Pancreas (tissue), 10 donors: ENCODE measurements around the gene ARFGEF3. TPM values are rescaled to one million over a fixed set of nuclear protein-coding genes. Genes with fewer than 3 reads are reported as not detected.

ENCODE experiments used
- ATAC-seq, 4 donors: fragments of 200-7000 bp; cut with Tn5 transposase; one replicate each; pipeline versions ENCODE4 v1.8.0 to v1.9.1; 2020; ENCODE audit warnings: mild to moderate bottlenecking in 4 of 4, moderate library complexity in 4 of 4
- DNase-seq, 6 donors: peaks; one replicate each; pipeline ENCODE4 v3.0.0-alpha.2; 2020
- FAIRE-seq: peaks from 2 replicates; lab custom pipeline; 2012; peaks lifted over from hg19 to GRCh38; lab: Jason Lieb, UNC
- H3K27ac ChIP-seq, 4 donors: fragments of 200-600 bp; sonication (generic); 1 replicate in 3 of 4; 2 replicates in 1 of 4; pipeline versions ENCODE4 v1.5.0 to v1.8.0; 2020
- H3K27me3 ChIP-seq, 4 donors: fragments of 200-600 bp; one replicate each; pipeline ENCODE4 v1.8.0; 2021
- H3K36me3 ChIP-seq, 3 donors: fragments of 200-600 bp; sonication (generic) in 1 of 3; one replicate each; pipeline versions ENCODE4 v1.5.0 to v1.8.0; 2020 to 2021
- H3K4me1 ChIP-seq, 3 donors: fragments of 200-600 bp; one replicate each; pipeline ENCODE4 v1.8.0; 2021
- H3K4me3 ChIP-seq, 4 donors: fragments of 200-600 bp; sonication (generic) in 2 of 4; one replicate each; pipeline versions ENCODE4 v1.5.0 to v1.8.0; 2020 to 2021
- H3K9me3 ChIP-seq, 4 donors: fragments of 200-600 bp; one replicate each; pipeline ENCODE4 v1.8.0; 2021
- CTCF ChIP-seq, 4 donors: fragments of 200-600 bp; sonication (generic) in 3 of 4; IDR thresholded peaks; one replicate each; pipeline versions ENCODE4 v1.5.0 to v1.8.0; 2021; ENCODE audit warnings: antibody characterized with exemption in 4 of 4
- WGBS, 2 donors: extraction: QIAGEN DNeasy Blood & Tissue Kit; methylation state at CpG; one replicate each; pipeline ENCODE4 v1.1.7; 2013; 5-methylcytosine and 5-hydroxymethylcytosine counted together
- intact Hi-C, 3 donors: fragments of 100-400 bp; cut with DNase I; formaldehyde crosslinking; loops; one replicate each; pipeline versions ENCODE4 v1.11.1 to v1.14.2; 2022
- polyA plus RNA-seq, 2 donors: library from polyadenylated mRNA; stranded (reverse); fragments of 200-250 nt; gene quantifications; one replicate each; pipeline ENCODE4 v1.2.3, GENCODE V29; 2013
- total RNA-seq, 6 donors: library from RNA; stranded (reverse); fragmentation: NEBNext Ultra II Directional in 4 of 6; extraction: Animal tissue kit (Norgen Biotek cat#: 25700) in 4 of 6; gene quantifications; one replicate each; pipeline versions ENCODE4 v1.2.1 to v1.2.4, GENCODE V29; 2021 to 2023
- donor health status: healthy with polysubstance abuse.
- donor health status: DM: no; HTN: no; CAD: no; lungs with moderate emphysema.
- donor health status: DM: no; HTN: no; CAD: no.
- donor health status: control.
- donor health status: control.
- donor health status: Bipolar disorder and iron deficiency.
- donor health status: DM: yes; HTN: yes; CAD: no.
- donor health status: DM: no; HTN: no; CAD: no.
- donor health status: DM: no; HTN: no; CAD: no.
- donor health status: DM: yes; HTN: yes; CAD: no.

ARFGEF3 gene
- total and polyA plus RNA-seq, 8 donors: 4.8 to 19.0 (median 15.7) TPM

GRCh38 chr6:138311268-138311667, 149.5 kb downstream of the ARFGEF3 start:
- TF ChIP-seq CTCF (IDR thresholded peaks at IDR 0.05): no peak
- WGBS, 2 donors: 94 to 97% methylated on average over 13 of the region's 13 CpGs
- Histone ChIP-seq H3K9me3 (no peaks in the 10 kb centered on the region), H3K4me1 (no peaks in the 10 kb centered on the region), H3K4me3 (no peak overlapping the region), H3K27me3 (no peaks in the 10 kb centered on the region), H3K36me3 (peaks cover 0 to 15% (median 0%) of the 10 kb centered on the region in 3 donors), H3K27ac (no peak overlapping the region)
- intact Hi-C loops: no loop called here
- FAIRE-seq (no peak), ATAC-seq (no peak), DNase-seq (no peak)

- no peak for FAIRE-seq
- no peaks in the 10 kb centered on the region for H3K9me3 ChIP-seq
- peaks cover 0 to 13% (median 3%) of the 10 kb centered on the region in 3 donors for H3K36me3 ChIP-seq
- H3K27me3 ChIP-seq: no peaks in the 10 kb centered on the region
- no peaks in the 10 kb centered on the region for H3K4me1 ChIP-seq
- no peak overlapping the region for H3K4me3 ChIP-seq
- TF ChIP-seq CTCF (IDR thresholded peaks at IDR 0.05): no peak
- no peak overlapping the region for H3K27ac ChIP-seq
- DNase-seq: no peak
- ATAC-seq: no peak
- WGBS, 2 donors: 92 to 95% methylated on average over 7 of the region's 7 CpGs
- intact Hi-C loops: no loop called here
Observed at GRCh38 chr6:138318741-138319375, 157.1 kb downstream of the ARFGEF3 start.

- ATAC-seq (no peak), FAIRE-seq (no peak), DNase-seq (no peak)
- Histone ChIP-seq H3K9me3 (no peaks in the 10 kb centered on the region), H3K4me1 (no peaks in the 10 kb centered on the region), H3K27ac (no peak overlapping the region), H3K4me3 (no peak overlapping the region), H3K27me3 (no peaks in the 10 kb centered on the region), H3K36me3 (peaks cover 0 to 7% (median 6%) of the 10 kb centered on the region in 3 donors)
- WGBS, 2 donors: 84 to 98% methylated on average over 4 of the region's 4 CpGs
- no peak for TF ChIP-seq CTCF (IDR thresholded peaks at IDR 0.05)
- intact Hi-C loops: no loop called here
Observed at GRCh38 chr6:138321934-138322333, 160.2 kb downstream of the ARFGEF3 start.

GRCh38 chr6:138323821-138324220, 162.1 kb downstream of the ARFGEF3 start:
- intact Hi-C loops: no loop called here
- TF ChIP-seq CTCF (IDR thresholded peaks at IDR 0.05): no peak
- ATAC-seq (no peak), FAIRE-seq (no peak), DNase-seq (peak in 1 of 6 donors; percentile 49)
- Histone ChIP-seq H3K4me3 (no peak overlapping the region), H3K27me3 (no peaks in the 10 kb centered on the region), H3K27ac (no peak overlapping the region), H3K36me3 (peaks cover 0 to 12% (median 7%) of the 10 kb centered on the region in 3 donors), H3K9me3 (no peaks in the 10 kb centered on the region), H3K4me1 (no peaks in the 10 kb centered on the region)
- WGBS, 2 donors: 89 to 91% methylated on average over 13 of the region's 13 CpGs

- FAIRE-seq (no peak), ATAC-seq (no peak), DNase-seq (no peak)
- H3K4me1 ChIP-seq: no peaks in the 10 kb centered on the region
- H3K27me3 ChIP-seq: no peaks in the 10 kb centered on the region
- H3K27ac ChIP-seq: no peak overlapping the region
- intact Hi-C loops: no loop called here
- peaks cover 0 to 18% (median 7%) of the 10 kb centered on the region in 3 donors for H3K36me3 ChIP-seq
- H3K4me3 ChIP-seq: no peak overlapping the region
- H3K9me3 ChIP-seq: no peaks in the 10 kb centered on the region
- no peak for TF ChIP-seq CTCF (IDR thresholded peaks at IDR 0.05)
- 72 to 74% methylated on average over 3 of the region's 3 CpGs for WGBS, 2 donors
Observed at GRCh38 chr6:138328210-138328609, 166.5 kb downstream of the ARFGEF3 start.
